NCI-H146 treated with DMSO at 0.1 percent for 48 hours (cell line): ENCODE results near the gene RPA1.
"Not testable (repeated sequence)": the region's sequence is repeated elsewhere in the genome, so short reads cannot be mapped to it uniquely, and the experiment has no call there.

Source experiments
- DNase-seq: peaks from one replicate; lab custom pipeline; 2025; ENCODE audit not compliant: unreplicated experiment; lab: John Stamatoyannopoulos, UW

Gene RPA1

GRCh38 chr17:1875597-1875996, 45.8 kb downstream of the RPA1 start:
- no peak for DNase-seq

DNA sequence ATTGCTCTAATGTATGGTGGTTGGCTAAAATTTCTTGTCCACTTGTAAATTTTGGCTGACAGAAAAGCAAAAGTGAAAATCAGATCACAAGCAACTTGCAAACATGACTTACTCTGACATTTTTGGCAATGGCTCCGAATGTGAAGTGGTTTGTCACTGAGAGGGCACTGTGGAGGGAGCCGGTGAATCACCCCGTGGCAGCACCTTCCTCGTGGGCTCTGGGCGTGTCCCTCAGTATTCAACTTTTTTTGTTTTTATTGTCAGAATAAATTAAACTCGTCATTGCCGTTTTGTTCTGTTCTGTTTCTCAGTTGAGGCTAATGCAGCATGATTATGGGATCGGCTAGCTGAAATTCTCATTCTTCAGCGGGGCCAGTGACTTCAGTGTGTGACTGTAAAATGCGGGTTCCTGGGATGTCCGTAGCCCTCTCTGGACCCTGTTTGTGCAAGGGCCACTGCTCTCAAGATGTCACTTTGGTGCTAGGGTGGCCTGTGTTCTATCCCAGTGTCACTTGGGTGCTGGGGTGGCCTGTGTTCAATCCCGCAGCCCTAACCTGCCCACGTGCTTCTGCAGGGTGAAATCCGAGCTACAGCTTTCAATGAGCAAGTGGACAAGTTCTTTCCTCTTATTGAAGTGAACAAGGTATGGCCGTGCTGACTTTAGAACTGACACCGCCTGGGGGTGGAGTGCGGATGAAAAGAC, 48.8 kb downstream of the RPA1 start:
- DNase-seq, result no peak

DNA sequence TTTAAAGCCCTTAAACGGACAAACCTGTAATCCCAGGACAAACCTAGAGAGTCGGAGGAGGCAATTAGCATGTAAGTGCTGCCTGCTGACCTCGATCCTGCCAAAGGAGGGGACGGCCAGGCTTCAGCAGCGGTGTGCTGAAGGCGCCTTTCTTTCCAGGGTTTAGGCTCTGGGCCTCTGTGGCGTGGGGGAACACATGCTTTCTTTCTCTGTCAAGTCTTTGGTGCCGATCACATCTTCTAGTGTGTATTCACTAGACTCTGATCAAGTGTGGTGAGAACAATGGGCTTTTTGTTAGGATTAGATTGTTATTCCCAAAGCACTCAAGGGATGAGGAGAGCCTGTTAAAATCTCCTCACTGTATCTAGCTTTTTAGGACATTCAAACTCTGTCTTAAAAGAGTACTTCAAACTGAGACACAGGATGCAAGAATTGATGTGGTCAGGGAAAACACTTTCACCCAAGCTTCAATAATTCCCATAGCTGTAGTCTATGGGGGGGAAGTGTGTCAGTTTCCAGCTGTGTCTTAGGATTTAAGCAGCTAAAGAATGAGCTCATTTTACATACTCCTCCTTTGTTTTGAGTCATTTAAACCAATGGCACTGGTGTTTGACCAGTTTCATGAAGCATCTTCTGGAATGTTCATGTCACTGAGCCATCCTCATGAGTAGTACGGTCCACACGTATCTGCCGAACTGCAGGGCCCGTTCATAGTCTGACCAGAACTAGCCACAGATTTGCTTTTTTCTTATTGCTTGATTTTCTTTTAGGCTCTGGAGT, 51.2 kb downstream of the RPA1 start:
- DNase-seq, result no peak

- DNase-seq, result no peak
These were observed 53.0 kb downstream of the RPA1 start for GRCh38 chr17:1882836-1883235.

DNA sequence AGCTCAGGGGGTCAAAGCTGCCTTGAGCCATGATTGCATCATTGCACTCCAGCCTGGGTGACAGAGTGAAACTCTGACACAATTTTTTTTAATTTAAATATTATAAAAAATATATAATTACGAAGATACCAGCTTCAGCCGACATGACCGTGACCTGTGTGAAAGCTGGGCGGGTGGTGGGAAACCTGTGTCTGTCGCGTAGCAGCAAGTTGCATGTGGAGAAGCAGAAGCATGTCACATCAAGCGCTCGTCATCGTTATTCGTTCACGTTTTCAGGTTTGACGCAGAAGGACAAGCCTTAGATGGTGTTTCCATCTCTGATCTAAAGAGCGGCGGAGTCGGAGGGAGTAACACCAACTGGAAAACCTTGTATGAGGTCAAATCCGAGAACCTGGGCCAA, 53.7 kb downstream of the RPA1 start:
- no peak for DNase-seq

GRCh38 chr17:1888741-1889140, 58.9 kb downstream of the RPA1 start:
- DNase-seq, result no peak

DNA sequence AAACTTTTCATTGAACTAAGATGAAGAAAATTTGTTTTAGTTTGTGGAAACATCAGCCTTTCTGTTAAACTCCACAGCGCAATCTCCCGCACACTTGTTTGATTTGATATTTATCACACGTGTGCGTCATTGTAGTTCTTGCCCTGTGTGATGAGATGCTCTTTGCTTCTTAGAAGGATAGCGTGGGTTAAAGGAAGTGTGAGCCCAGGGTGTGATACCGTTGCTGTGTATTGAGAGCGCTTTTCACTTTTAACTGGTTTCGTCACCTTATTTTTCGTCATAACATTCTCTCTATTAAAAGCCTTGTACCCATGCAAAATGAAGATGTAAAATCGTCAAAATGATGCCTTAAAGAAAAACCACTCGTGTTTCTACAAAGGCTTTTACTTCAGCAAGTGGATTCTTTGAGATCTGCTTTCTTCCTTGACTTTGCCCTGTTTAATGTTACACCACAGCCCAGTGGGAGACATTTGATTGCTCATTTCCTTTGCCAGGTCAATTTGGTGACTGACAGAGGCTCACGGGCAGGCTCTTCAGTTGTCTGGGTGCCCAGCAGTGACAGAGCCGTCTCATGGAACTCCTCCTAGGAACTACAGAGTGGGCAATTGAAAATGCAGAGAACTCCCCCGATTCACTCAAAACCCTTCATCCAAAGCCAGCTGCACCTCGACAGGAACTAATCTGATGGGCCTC, 61.1 kb downstream of the RPA1 start:
- DNase-seq, result no peak

DNA sequence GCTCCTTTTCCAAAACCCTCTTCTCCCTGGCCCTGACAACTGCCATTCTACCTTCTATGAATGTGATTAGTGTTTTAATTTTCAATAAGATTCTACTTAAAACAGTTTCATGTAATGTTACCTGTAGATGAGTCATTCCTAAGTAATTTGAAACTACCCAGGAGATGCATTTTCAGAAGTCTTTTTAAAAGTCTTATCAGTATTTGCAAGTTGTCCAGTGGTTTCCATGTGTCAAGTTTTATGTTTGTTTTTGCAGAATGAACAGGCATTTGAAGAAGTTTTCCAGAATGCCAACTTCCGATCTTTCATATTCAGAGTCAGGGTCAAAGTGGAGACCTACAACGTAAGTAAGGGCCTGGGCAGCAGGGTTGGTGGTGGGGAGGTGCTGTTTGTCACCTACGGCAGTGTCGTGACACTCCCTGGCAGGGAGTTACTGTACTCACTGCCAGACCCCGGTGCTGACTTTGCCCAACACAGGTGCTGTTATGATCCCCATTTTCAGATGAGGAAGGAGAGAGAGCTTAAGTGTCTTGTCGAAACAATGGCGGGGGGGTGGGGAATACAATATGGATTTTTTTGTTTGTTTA, 65.0 kb downstream of the RPA1 start:
- no peak for DNase-seq

DNA sequence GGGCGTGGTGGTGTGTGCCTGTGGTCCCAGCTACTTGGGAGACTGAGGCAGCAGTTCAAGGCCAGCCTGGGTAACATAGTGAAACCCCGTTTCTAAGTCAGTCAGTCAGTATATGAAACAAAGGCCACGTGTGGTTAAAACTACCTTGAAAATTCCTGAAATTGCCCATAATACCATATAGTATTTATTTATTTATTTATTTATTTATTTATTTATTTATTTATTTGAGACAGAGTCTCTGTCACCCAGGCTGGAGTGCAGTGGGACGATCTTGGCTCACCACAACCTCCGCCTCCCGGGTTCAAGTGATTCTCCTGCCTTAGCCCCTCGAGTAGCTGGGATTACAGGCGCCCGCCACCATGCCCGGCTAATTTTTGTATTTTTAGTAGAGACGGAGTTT, 65.7 kb downstream of the RPA1 start:
- DNase-seq, result not testable (repeated sequence)

- no peak for DNase-seq
These were observed 66.7 kb downstream of the RPA1 start for GRCh38 chr17:1896243-1897104.

DNA sequence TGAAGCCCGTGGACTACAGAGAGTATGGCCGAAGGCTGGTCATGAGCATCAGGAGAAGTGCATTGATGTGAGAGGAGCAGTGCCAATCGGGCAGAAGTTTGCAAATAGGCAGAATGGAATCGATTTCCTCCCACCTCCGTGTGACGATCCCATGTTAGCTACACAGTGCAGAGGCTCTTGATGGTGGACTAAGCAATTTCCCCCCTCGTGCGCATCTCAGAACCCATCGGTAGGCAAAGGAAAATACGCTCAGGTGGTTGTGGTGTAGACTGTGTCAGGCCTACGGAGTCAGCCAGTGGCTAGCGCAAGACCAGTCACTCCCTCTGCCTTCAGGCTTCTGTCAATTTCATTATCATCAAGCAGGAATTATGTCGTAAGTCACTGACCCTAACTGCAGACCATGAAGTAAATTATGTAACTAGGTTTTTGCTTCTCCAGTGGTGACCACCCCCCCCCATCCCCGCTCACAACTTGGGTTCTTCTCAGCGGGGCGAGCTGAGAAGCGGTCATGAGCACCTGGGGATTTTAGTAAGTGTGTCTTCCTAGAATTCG, 67.4 kb downstream of the RPA1 start:
- DNase-seq, result no peak

- DNase-seq, result no peak
These were observed 68.5 kb downstream of the RPA1 start for GRCh38 chr17:1898332-1898731.

DNA sequence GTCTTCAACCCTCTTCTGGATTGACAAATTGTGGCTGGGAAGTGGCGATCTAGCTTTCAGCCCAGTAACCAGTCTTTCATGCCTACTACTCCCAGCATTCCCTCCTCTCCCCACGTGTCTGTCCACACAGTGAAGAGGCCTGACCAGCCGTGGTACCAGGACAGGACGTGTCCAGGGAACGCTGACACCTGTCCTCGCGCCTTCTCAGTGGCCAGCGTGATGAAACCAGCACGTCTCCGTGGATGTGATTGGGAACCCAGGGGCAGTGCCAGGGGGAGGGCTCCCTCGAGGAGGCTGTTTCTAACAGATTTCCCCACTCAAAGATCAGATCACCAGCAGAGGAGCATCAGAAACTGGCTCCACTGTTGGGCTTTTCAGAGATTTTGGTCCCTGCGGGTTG, 69.1 kb downstream of the RPA1 start:
- DNase-seq, result no peak

- DNase-seq, result no peak
These were observed 69.7 kb downstream of the RPA1 start for GRCh38 chr17:1899403-1900000.

GRCh38 chr17:1904273-1905182, 74.7 kb downstream of the RPA1 start:
- DNase-seq, result peak; percentile 37

DNA sequence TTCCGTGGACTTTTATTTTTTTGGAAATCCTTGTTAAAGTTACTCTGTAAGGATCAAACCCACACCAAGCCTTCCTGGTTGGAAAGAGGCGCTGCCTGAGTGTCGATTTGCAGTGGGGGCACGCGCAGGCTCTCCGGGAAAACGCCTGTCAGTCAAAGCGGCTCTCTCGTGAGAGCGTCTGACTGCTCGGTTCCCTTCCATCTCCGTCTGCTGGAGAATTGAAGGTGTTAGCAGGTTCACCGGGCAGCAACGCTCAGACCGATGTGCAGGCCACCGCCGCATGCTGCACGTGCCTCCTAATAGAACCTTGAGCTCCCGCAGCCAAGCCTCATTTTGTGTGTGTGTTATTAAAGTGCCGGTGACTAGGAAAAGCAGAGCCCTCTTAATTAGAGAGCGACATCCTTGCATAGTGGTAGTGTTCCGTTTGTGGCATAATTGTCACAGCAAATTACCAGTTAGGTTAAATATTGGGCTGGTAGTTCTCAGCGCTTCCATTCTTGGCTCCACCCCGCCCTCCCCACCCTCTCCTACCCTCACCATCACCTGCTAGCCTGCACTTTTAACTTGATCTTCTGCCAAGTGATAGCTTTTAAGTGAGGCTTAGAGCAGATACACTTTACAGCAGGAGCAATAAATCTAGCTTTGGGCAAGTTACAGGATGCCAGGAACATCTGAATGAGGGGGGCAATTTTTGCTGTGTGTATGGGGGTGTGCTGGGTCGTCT, 75.5 kb downstream of the RPA1 start:
- DNase-seq, result peak; percentile 51

DNA sequence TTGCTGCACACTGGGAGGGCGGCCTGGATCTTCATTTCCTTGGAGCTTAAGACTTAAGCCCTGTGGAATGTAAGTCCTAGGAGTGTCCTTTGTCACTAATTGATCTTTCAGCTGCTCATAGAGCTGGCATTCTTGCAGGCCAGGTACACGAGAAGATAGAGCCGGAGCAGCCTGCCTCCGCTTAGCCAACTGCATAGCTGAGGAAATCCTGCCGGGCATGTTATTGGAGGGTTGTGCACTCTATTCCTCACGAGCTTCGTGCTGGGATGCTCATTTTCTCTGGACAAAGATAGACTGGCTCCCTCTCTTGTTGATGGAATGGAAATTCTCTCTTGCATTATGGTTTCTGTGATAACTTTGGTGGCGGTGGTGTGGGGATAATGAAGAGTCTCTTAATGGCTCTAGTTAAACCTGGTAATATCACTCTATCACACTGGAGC, 76.9 kb downstream of the RPA1 start:
- no peak for DNase-seq

DNA sequence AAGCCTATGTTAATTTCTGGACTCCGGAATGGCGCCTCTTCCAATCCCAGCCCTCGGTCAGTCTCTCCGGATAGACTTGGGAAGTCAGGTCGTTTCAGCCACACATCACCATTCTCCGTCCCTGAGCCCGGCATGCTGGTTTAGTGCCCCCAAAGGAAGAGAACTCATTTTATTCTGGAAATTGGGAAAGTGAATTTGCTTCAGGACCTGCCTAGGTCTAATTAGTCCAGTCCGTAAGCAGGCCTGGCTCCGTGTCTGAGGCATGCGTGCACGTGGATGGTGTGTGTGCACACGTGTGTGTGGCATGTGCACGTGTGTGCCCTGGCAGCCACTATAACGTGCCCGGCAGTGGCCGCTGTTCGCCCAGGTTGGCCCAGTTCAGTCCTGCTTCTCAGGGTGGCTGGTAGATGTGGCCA, 77.4 kb downstream of the RPA1 start:
- DNase-seq, result no peak
